ENCODE results near the gene PHF21B.

GRCh38 chr22:45009606-45010531 lies at the start of gene PHF21B:
- no peak for TF ChIP-seq CTCF (IDR thresholded peaks at IDR 0.05)
- no peak for TF ChIP-seq POLR2A (IDR thresholded peaks at IDR 0.05)
